Measurements from ENCODE around the gene PDC.

- TF ChIP-seq CTCF (IDR thresholded peaks at IDR 0.05; ENCODE audit: low read length) = no peak
- no peak for TF ChIP-seq EZH2 (optimal IDR thresholded peaks at IDR 0.05; ENCODE audit: low read depth, low read length)
Observed at GRCh38 chr1:186421446-186421845, 39.5 kb downstream of the PDC start.
